GM18861 (cell line): ENCODE results near the gene PBX3.

Experiments used
- ATAC-seq: cut with Tn5 transposase; IDR thresholded peaks from one replicate; pipeline ENCODE4 v1.9.1; 2021; ENCODE audit not compliant: unreplicated experiment

The PBX3 gene

DNA sequence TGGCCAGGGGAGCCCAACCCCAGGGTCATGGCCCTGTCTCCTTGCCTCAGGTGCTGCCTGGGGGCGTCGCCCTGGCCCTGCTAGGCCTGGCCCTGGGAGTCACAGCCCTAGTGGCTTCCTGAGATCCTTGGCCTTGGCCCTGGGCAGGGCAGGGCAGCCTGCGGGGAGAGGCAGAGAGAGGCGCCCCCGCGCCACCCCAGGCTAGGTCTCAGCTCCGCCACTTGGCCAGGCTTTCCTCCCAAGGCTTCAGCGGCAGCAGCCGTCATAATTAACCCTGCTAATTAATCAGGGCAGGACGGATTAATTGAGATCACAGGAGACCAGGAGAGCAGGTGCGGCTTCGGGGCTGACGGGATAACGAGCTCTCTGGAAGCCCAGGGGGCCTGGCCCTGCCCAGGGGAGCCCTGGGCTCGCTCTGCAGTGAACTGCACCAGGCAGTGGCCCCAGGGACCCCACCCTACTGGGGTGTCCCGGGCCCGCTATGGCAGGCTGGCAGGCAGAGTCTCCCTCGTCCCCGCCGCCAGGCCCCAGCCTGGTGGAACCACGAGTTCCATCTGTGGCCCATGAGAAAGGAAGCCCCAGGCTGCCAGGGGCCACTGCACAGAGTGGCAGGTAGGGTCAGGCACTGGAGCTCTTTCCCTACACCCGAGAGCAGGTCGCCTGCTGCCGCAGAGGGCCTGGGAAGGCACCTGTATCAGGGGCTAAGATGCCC lies 269.6 kb downstream of the PBX3 start:
- no peak for ATAC-seq
